ENCODE data around the gene LDLRAD4. TPM values are rescaled to one million over a fixed set of nuclear protein-coding genes. Genes with fewer than 3 reads are reported as not detected.

The LDLRAD4 gene
- total RNA-seq, 1 experiment from 2014 or later, result 3.6 TPM

DNA sequence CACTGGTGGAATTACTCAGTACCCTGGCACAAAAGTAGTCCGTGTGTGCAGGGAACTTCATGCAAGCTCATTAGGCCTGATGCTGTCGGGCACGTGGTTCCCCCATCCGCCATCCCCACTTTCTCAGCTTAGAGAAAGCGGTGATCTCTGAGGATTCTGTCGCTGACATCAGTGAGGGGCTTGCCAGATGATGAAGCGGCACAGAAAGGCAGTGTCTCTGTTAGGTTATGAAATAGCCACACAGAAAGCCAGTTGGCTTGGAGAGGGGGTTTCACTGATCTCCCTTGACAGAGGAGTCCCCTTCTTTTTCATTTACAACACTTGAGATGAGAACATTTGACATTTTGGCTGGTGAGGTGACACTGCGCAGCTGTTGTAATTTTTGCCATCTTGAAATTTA lies 328.1 kb downstream of the LDLRAD4 start:
- ChIA-PET POLR2A (ENCODE audit: low non-redundant PET) (no interaction called here), CTCF (no interaction called here)
- Histone ChIP-seq H3K36me3 (ENCODE audit: insufficient read depth, low read length, poor library complexity, severe bottlenecking) (no peaks in the 10 kb centered on the region), H3K9me3 (ENCODE audit: low read depth, low read length, poor library complexity, severe bottlenecking) (no peaks in the 10 kb centered on the region), H3K4me3 (ENCODE audit: low read depth, low read length, poor library complexity, severe bottlenecking) (no peak overlapping the region), H3K4me1 (ENCODE audit: insufficient read depth, low read length, poor library complexity, severe bottlenecking) (peaks cover 23% of the 10 kb centered on the region), H3K27ac (ENCODE audit: low read depth, low read length, poor library complexity, severe bottlenecking) (no peak overlapping the region), H3K27me3 (replicated peaks; ENCODE audit: insufficient read depth, low read depth, low read length, poor library complexity) (no peaks in the 10 kb centered on the region)
- no TSS peak for BruUV-seq (replicated peaks)
- DNase-seq (ENCODE audit: low spot score), result no peak
- intact Hi-C loops (cut with micrococcal nuclease; ENCODE audit: unreplicated experiment), result loop anchor here (10.0 kb wide), 1 partner anchor 102 kb away; no protein-coding TSS in a partner anchor
- no peak for TF ChIP-seq EZH2 (IDR thresholded peaks at IDR 0.05; ENCODE audit: borderline replicate concordance, low read depth, low read length, poor library complexity, severe bottlenecking)
- TF ChIP-seq, protein P1, sequence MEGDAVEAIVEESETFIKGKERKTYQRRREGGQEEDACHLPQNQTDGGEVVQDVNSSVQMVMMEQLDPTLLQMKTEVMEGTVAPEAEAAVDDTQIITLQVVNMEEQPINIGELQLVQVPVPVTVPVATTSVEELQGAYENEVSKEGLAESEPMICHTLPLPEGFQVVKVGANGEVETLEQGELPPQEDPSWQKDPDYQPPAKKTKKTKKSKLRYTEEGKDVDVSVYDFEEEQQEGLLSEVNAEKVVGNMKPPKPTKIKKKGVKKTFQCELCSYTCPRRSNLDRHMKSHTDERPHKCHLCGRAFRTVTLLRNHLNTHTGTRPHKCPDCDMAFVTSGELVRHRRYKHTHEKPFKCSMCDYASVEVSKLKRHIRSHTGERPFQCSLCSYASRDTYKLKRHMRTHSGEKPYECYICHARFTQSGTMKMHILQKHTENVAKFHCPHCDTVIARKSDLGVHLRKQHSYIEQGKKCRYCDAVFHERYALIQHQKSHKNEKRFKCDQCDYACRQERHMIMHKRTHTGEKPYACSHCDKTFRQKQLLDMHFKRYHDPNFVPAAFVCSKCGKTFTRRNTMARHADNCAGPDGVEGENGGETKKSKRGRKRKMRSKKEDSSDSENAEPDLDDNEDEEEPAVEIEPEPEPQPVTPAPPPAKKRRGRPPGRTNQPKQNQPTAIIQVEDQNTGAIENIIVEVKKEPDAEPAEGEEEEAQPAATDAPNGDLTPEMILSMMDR (conservative IDR thresholded peaks at IDR 0.05; ENCODE audit: low read depth, low read length), result no peak

DNA sequence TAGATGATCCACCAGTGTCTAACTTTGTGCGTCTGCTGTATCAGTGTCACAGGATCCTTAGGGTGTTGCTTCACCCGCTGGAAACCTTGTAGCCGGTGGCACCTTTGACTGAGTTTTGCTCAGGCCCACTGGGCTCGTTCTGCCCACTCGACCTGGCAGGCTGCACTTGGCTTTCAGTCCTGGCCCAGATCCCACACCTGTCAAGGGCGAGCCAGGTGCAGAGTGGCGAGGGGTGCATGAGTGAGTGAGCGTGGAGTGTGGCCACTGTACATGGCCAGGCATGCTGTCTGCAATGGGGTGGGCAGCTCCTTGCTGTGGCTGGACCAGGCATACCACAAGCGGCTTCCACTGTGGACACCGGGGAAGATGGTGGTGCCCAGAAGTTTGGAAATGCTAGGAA lies 328.8 kb downstream of the LDLRAD4 start:
- Histone ChIP-seq H3K36me3 (ENCODE audit: insufficient read depth, low read length, poor library complexity, severe bottlenecking) (no peaks in the 10 kb centered on the region), H3K27ac (ENCODE audit: low read depth, low read length, poor library complexity, severe bottlenecking) (no peak overlapping the region), H3K27me3 (replicated peaks; ENCODE audit: insufficient read depth, low read depth, low read length, poor library complexity) (no peaks in the 10 kb centered on the region), H3K9me3 (ENCODE audit: low read depth, low read length, poor library complexity, severe bottlenecking) (no peaks in the 10 kb centered on the region), H3K4me1 (ENCODE audit: insufficient read depth, low read length, poor library complexity, severe bottlenecking) (peaks cover 20% of the 10 kb centered on the region), H3K4me3 (ENCODE audit: low read depth, low read length, poor library complexity, severe bottlenecking) (no peak overlapping the region)
- intact Hi-C loops (cut with micrococcal nuclease; ENCODE audit: unreplicated experiment), result loop anchor here (10.0 kb wide), 1 partner anchor 103 kb away; no protein-coding TSS in a partner anchor
- BruUV-seq (replicated peaks), result no TSS peak
- ChIA-PET POLR2A (ENCODE audit: low non-redundant PET) (no interaction called here), CTCF (no interaction called here)
- TF ChIP-seq, protein P1 (conservative IDR thresholded peaks at IDR 0.05; ENCODE audit: low read depth, low read length), result no peak
- no peak for TF ChIP-seq EZH2 (IDR thresholded peaks at IDR 0.05; ENCODE audit: borderline replicate concordance, low read depth, low read length, poor library complexity, severe bottlenecking)
- DNase-seq (ENCODE audit: low spot score), result no peak

DNA sequence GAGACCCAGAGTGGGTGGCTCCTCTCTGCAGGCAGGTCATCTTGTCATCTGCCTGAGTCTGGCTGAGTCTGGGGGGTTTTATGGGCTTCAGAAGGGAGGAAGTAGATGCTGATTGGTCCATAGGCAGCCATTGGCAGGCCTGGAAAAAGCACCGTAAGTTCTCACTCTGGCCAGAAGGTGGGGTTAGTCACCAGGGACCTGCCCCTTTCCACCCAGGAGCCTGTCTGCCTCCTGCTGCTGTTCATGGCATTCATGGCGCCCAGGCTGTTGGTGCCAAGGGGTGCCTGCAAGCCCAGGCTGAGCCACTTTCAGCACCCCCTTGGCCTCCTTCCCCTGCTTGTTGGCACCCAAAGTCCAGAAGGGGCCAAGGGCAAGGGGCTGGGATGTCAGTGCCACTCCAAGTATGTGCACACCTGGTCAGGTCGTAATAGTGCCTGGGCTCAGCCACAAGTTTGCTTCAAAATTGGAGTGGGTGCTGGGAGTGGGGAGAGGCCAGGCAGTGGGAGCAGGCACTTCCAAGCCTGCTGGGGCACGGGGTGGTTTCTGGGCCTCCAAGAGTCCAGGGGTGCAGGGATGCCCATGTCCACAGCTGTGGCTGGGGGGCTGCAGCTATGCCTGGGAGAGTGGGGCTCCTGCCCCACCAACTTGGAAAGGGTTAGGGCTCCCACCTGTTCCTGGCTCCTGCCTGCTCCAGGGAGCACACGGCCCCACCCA lies 329.7 kb downstream of the LDLRAD4 start:
- Histone ChIP-seq H3K9me3 (ENCODE audit: low read depth, low read length, poor library complexity, severe bottlenecking) (no peaks in the 10 kb centered on the region), H3K27me3 (replicated peaks; ENCODE audit: insufficient read depth, low read depth, low read length, poor library complexity) (no peaks in the 10 kb centered on the region), H3K4me3 (ENCODE audit: low read depth, low read length, poor library complexity, severe bottlenecking) (no peak overlapping the region), H3K27ac (ENCODE audit: low read depth, low read length, poor library complexity, severe bottlenecking) (no peak overlapping the region), H3K4me1 (ENCODE audit: insufficient read depth, low read length, poor library complexity, severe bottlenecking) (peaks cover 18% of the 10 kb centered on the region), H3K36me3 (ENCODE audit: insufficient read depth, low read length, poor library complexity, severe bottlenecking) (no peaks in the 10 kb centered on the region)
- DNase-seq (ENCODE audit: low spot score), result peak; percentile 30
- ChIA-PET POLR2A (ENCODE audit: low non-redundant PET) (no interaction called here), CTCF (no interaction called here)
- no TSS peak for BruUV-seq (replicated peaks)
- intact Hi-C loops (cut with micrococcal nuclease; ENCODE audit: unreplicated experiment), result loop anchor here (10.0 kb wide), 1 partner anchor 103 kb away; no protein-coding TSS in a partner anchor
- TF ChIP-seq EZH2 (IDR thresholded peaks at IDR 0.05; ENCODE audit: borderline replicate concordance, low read depth, low read length, poor library complexity, severe bottlenecking), result no peak
- TF ChIP-seq, protein P1 (conservative IDR thresholded peaks at IDR 0.05; ENCODE audit: low read depth, low read length), result peak; percentile 32

Measured in A673 (cell line).